NB4 (cell line): Measurements from ENCODE around the gene FHOD1.

Experiments used
- DNase-seq: peaks from one replicate; pipeline ENCODE4 v3.0.0; 2010; ENCODE audit warnings: low read depth
- H3K4me3 ChIP-seq: one replicate; pipeline ENCODE4 v1.5.1; 2011; ENCODE audit warnings: mild to moderate bottlenecking, low read depth, low read length, moderate library complexity
- CTCF ChIP-seq: IDR thresholded peaks from one replicate; pipeline ENCODE4 v1.5.1; 2012; ENCODE audit warnings: low read depth, low read length
- MAX ChIP-seq: IDR thresholded peaks from 2 replicates; pipeline ENCODE4 v1.6.1; 2011; ENCODE audit warnings: low read depth, low read length
- MYC ChIP-seq: IDR thresholded peaks from 2 replicates; pipeline ENCODE4 v1.6.1; 2011; ENCODE audit warnings: low read depth, low read length
- POLR2A ChIP-seq: IDR thresholded peaks from 2 replicates; pipeline ENCODE4 v1.6.1; 2011; ENCODE audit warnings: mild to moderate bottlenecking; ENCODE audit not compliant: insufficient read length; ENCODE audit errors: extremely low read depth

Gene FHOD1

DNA sequence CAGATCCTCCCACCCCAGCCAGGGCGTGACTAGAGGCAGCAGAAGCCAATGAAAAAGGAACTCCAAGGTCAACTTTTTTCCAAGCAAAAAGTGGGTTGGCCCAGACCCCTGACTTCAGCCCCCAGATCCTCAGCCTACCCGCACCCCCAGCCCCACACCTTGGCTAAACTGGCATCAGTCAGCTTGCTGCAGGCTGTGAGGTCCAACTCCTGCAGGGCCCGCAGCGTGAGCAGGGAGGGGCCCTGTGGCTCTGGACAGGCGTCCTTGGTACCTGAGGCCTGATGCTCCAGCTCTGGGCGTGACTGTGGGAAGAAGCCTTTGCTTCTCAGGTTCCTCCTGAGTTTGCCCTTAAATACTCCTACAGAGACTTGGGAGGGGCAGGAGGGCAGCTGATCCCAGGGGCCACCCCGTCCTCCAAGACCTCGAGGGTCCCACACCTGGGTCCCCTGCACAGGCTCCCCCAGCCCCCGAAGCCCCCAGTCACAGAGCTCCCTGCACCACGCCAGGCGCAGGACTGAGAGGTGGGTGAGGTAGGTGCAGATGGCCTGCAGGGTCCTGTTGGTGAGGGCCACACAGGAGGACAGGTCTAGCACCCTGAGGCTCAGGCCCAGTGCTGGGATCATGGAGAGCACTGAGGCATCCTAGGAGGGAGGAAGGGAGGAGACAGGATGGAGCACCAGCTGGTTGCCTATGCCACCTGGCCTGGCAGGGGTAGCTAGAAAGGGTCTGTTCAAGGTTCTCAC, 39.0 kb downstream of the FHOD1 start:
- TF ChIP-seq MAX (no peak), MYC (no peak), CTCF (no peak), POLR2A (no peak)
- no peak for DNase-seq
- no peak overlapping the region for H3K4me3 ChIP-seq

DNA sequence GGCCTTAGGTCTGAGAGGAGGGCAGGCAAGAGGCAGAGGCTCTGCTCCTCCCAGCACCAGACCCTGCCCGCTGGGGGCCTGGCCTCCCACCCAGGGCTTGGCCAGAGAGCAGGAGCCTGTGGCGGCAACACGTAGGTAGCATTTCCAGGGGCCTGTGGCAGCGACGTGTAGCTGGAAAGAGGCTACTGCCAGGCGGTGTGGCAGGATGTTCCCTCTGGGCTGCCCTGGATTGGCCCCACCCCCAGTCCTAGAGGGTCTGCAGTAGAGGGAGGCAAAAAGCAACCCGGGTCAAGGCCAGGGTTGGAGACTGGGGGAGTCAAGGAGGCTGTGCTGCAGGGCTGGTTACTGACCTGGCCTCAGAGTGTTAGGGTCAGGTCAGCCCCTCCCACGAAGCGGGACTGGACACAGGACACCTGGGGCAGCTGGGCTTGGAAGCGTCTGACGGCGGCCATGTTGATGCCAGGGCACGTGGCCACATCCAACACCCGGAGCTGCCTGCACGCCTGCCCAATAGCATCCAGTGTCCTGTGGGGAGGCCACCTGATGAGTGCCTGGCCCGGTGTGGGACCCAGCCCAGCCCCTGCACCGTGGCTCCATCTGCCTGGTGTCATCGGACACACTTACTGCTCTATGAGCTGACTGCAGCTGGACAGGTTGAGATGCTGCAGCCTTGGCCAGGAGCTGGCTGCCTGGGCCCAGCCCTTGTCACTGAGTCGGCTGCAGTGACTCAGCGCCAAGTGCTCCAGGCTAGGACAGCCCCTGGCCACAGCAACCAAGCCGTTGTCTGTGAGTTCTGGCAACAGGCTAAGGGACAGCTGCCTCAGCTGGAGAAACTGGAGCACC, 39.8 kb downstream of the FHOD1 start:
- no peak for DNase-seq
- H3K4me3 ChIP-seq = no peak overlapping the region
- TF ChIP-seq MYC = no peak
- no peak for TF ChIP-seq MAX
- TF ChIP-seq CTCF = no peak
- no peak for TF ChIP-seq POLR2A

DNA sequence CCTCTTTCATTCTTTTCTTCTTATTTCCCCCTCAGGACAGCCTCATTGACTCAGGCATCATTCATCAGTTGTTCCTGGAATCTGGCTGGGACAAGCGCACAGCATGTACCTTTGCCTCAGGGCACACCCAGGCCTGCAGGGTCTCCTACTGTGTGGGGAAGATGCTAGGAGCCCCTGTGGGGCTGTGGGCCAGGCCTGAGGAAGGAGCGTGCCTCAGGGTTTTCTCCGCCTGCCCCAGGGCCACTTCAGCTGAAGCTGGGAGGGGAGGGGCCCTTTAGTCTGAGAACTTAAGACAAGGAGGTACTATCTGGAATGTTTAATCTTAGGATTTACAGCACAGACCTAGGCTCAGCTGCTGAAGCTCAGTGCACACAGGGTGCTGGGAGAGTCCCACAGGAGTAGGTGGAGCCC, 40.4 kb downstream of the FHOD1 start:
- TF ChIP-seq MAX (no peak), POLR2A (no peak), MYC (no peak), CTCF (no peak)
- DNase-seq = no peak
- H3K4me3 ChIP-seq = no peak overlapping the region

GRCh38 chr16:67206129-67206837, 41.0 kb downstream of the FHOD1 start:
- H3K4me3 ChIP-seq = no peak overlapping the region
- TF ChIP-seq POLR2A = no peak
- TF ChIP-seq CTCF = no peak
- no peak for DNase-seq

GRCh38 chr16:67204076-67204475, 43.2 kb downstream of the FHOD1 start:
- no peak overlapping the region for H3K4me3 ChIP-seq
- TF ChIP-seq POLR2A (no peak), MAX (no peak)
- DNase-seq = no peak

DNA sequence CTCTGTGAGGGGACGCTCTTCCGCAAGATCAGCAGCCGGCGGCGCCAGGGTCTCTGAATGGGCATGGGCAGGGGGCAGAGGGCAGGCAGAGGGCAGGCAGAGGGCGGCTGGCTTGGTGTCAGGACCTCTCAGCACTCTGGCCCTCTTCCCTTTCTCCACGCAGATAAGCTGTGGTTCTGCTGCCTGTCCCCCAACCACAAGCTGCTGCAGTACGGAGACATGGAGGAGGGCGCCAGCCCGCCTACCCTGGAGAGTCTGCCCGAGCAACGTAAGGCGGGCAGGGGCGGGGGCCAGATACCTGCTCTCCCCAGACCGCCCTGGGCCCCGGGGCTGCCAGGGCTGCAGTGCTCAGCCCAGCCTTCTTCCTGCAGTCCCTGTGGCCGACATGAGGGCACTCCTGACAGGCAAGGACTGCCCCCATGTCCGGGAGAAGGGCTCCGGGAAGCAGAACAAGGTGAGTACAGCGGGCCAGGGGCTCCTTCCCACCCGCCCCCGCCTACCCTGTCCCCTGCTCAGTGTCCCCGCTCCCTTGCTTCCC, 44.3 kb downstream of the FHOD1 start:
- no peak for TF ChIP-seq MAX
- TF ChIP-seq POLR2A = no peak
- TF ChIP-seq CTCF = no peak
- TF ChIP-seq MYC = no peak
- no peak overlapping the region for H3K4me3 ChIP-seq
- DNase-seq = no peak
